ENCODE measurements around the gene ZNF180.
"Not testable (repeated sequence)": the region's sequence is repeated elsewhere in the genome, so short reads cannot be mapped to it uniquely, and the experiment has no call there.

Gene ZNF180

GRCh38 chr19:44496711-44497110, 3.6 kb downstream of the ZNF180 start:
- DNase-seq = no peak

GRCh38 chr19:44476559-44477408, 23.5 kb downstream of the ZNF180 start:
- DNase-seq = no peak

GRCh38 chr19:44468730-44469129, 31.6 kb downstream of the ZNF180 start:
- not testable (repeated sequence) for DNase-seq

- not testable (repeated sequence) for DNase-seq
Observed at GRCh38 chr19:44462600-44463286, 37.6 kb downstream of the ZNF180 start.

- DNase-seq = not testable (repeated sequence)
Observed at GRCh38 chr19:44456016-44456415, 44.3 kb downstream of the ZNF180 start.

GRCh38 chr19:44455100-44455499, 45.2 kb downstream of the ZNF180 start:
- DNase-seq = no peak

GRCh38 chr19:44452367-44452766, 48.0 kb downstream of the ZNF180 start:
- no peak for DNase-seq

- DNase-seq = no peak
Observed at GRCh38 chr19:44451687-44452086, 48.6 kb downstream of the ZNF180 start.

GRCh38 chr19:44447916-44448674, 52.2 kb downstream of the ZNF180 start, which contains the start of gene ZNF229:
TSS of gene ZNF229 (minus strand) at chr19:44448472. CDS start at chr19:44442847, 5,625 bp downstream.
- DNase-seq = peak; percentile 82

GRCh38 chr19:44438441-44438840, 61.9 kb downstream of the ZNF180 start:
- DNase-seq = no peak

- no peak for DNase-seq
Observed at GRCh38 chr19:44435441-44435840, 64.9 kb downstream of the ZNF180 start.

GRCh38 chr19:44430956-44431355, 69.4 kb downstream of the ZNF180 start:
- no peak for DNase-seq
